NCI-H146 treated with DMSO at 0.1 percent for 48 hours (cell line): ENCODE measurements around the gene KSR2.

ENCODE experiments used
- DNase-seq: peaks from one replicate; lab custom pipeline; 2025; ENCODE audit not compliant: unreplicated experiment; lab: John Stamatoyannopoulos, UW

Gene KSR2

GRCh38 chr12:117427211-117427610, 541.6 kb downstream of the KSR2 start:
- DNase-seq = no peak

DNA sequence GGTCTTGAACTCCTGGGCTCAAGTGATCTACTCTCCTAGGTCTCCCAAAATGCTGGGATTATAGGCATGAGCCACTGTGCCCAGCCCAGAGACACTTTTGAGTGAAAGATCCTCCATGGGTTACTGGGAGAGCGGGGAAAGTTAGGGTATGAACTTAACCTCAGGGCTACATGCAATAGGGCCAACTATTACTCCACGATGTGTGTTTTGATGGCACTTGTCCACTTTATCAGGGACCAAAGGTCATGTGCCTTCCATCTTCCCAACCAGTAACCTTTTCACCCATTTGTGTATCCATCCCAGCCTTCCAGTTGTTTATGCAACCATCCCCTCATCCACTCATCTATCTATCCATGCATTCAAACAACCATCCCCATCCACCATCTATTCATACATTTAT, 546.8 kb downstream of the KSR2 start:
- no peak for DNase-seq

GRCh38 chr12:117421068-117421752, 547.6 kb downstream of the KSR2 start:
- DNase-seq = no peak

DNA sequence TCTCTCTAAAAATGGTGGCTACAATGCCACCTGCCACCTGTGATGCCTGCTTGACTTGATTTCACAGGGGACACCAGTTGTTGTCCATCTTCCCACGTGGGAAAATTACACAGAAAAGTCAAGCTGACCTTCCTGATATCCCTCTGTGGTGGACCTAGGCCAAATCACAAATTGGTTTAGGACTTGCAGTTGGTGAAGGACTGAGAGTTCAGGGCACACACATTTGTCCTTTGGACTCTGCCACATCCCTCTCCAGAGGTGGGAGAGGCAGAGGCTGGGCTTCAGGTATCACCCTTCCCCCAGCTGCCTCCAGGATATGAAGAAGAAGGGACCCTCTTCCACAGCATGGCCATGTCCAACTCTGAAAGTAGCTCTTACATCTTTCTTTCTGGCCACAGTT, 551.8 kb downstream of the KSR2 start:
- no peak for DNase-seq

DNA sequence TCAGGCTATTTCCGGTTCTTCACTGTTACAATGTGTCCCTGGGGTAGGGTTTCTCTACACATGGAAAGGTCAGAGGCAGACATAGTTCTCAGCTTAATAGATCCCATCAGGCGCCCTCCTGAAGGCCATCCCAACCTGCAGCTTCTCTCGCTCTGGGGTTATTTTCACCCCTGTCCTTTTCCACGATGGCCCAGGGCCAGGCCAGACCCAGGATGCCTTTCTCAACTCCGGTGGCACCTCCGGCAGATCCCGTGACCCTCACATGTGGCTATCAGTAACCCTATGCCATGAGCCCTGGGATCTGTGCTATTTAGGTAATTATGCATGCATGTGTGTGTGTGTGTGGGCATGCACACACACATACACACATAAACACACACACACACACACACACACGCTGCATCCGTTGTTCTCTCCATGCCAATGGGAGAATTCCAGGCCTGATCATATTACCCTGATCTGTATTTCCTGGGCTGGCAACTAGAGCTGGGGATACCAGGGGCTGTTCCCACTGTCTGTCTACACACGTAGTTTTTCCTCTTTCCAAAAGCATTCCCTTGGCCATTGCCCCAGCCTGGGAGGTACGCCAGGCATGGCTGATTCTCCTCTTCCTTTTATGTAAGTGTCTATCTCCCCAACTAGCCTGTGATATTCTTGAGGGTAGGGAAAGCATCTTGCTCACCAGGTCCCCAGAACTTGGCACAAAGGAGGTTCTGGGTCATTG, 556.2 kb downstream of the KSR2 start:
- DNase-seq = no peak

DNA sequence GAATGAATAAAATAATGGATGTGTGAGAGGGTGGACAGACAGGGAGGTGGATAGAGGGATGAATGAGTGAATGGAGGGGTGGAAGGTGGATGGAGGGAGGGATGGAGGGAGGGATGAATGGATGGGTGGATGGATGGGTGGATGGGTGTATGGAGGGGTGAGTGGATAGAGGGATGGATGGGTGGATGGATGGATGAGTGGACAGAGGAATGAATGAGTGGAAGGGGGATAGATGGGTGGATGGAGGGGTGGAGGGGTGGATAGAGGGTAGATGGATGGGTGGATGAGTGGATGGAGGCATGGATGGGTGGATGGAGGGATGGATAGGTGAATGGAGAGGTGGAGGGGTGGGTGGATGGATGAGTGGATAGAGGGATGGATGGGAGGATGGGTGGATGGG, 559.5 kb downstream of the KSR2 start:
- no peak for DNase-seq

DNA sequence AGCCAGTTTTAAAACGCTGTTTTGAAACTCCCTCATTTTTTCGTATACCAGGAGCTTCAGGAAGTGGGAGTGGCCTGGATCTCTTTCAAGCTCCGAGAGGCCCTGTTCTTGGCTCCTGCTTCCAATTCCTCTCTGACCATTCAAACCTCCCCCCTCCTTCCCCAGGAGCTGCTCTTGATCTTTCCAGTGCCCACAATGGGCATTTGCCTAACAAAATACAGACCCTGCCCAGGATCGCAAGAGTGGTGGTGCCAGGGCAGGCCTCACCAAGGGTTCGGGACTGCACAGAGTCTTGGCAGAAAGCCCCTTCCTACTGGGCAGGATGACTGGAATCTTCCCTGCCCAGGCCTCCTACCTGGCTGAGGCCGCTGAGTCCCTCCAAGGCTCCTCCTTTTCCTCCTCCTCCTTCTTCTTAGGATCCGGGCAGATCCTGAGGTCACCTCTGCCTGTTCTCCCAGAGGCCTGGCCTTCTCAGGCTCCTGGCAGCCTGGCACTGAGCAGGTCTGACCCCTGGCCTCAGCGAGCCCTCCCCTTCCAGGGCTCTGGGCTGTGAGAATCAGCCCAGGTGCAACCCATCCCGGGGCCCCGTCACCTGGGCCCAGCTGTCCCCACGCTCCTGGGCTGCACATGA, 560.5 kb downstream of the KSR2 start:
- DNase-seq = no peak

DNA sequence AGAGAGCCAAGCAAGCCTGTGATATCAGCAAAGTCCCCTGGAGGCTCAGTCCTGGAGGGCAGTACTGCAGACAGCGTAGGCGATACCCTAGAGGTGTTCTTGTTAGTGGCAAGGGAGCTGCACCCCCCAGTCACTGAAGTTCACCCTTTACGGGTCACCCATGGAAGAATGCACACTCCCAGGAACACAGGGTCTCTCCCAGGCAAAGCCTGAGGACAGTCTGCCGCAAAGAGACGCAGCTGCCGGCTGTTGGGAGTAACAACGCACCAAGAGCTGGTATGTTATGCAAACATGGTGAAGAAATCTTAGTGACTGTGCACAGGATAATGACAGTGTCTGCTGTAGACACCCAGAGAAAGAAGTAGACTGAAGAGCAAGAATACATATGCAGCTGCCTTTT, 563.9 kb downstream of the KSR2 start:
- DNase-seq = no peak

DNA sequence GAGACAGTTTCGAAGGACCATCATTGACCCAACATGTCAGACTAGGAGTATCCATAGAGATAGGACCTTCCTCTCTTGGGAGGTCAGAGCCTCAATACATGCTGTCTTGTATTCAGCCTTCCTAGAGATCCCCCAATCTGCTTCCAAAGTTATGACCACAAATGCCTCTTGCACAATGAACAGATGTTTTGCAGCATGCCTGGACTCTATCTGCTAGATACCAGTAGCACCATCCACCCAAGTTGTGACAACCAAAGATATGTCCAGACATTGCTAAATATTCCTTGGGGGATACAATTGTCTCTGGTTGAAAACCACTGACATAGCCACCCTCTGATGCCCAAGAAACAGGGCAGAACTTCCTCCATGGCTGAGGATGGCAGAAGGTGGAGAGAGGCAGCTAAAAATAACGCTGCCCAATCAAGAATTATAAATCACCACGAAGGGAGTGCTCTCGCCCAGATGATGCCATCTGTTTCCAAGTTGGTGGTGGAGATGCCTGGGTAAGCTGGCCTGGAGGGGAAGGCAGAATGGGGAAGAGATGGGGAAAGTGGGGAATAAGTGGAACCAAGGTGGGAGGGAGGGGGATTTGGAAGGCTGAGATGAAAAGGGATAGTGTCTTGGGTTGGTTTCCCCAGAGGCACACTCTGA, 564.5 kb downstream of the KSR2 start:
- no peak for DNase-seq

DNA sequence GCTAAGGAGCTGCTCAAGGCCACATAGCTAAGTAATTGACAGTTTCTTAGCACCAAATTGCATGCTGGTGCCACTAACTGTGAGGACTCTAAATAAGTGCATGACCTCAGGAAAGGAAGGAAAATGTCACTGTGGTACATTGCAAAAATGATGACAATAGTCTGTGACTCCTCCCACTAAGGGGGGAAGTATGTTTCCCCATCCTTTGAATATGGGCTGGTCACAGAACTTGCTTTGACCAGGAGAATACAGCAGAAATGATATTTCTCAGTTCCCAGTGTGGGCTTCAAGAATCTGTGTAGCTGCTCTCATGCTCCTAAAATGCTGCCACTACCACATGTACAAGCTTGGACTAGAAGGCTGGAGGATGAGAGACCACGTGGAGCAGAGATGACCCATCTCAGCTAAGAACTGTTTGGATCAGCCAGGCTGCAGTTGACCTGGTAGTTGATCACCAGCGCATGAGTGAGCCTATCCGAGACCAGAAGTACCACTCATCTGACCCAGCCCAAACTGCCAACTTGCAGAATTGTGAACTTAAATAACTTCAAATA, 565.1 kb downstream of the KSR2 start:
- DNase-seq = no peak
